ENCODE data around the gene AFAP1L1. TPM values are rescaled to one million over a fixed set of nuclear protein-coding genes. Genes with fewer than 3 reads are reported as not detected.

AFAP1L1 gene
- total and polyA plus RNA-seq, 9 of the 15 experiments (the other 6 are each of a cell fraction or from before 2014, with no cell fraction given), result 0.01 to 0.12 (median 0.03) TPM; not detected in 4

DNA sequence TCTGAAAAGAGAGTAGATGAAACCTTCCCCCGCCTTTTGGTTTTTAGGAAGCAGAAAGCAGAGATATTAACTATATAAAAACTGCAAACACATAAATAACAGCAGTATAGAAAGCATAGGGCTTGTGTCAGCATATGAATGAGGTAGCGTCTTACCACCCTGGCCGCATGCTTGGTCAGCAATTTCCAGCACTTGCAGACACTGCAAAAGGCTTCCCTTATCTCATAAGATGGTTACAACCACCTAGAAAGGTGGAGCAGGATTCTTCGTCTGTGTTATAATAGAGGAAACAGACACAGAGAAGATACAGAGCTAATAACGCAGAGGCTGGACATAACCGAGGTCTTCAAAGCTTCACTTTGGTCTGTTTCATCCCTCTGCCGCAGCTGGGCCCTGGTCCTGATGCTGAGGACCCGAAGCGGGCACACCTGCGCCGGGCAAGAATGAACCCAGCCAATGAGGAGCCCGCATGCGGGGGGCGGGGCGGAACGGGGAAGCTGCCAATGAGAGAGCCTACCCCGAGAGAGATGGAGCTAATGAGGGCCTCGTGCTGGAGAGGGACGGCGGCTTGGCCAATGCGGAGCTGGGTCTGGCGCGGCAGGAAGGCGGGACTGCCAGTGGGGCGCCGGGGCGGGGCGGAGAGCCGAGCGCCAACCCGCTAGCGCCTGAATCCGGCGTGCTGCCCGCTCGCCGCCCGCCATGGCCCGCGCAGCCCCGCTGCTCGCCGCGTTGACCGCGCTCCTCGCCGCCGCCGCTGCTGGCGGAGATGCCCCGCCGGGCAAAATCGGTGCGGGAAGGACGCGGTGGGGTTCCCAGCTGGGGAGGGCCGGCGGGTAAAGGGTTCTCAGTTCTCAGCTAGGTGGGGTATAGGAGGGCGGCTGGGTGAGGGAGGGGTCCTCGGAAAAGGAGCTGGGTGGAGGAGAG lies 86.0 kb downstream of the AFAP1L1 start, which contains the start of gene PCYOX1L (continued):
- TF ChIP-seq PCBP2 (IDR thresholded peaks at IDR 0.05; ENCODE audit: low read depth, low read length, poor library complexity, severe bottlenecking), result no peak
- no peak for TF ChIP-seq ZNF174 (CRISPR knock-in tag; IDR thresholded peaks at IDR 0.05)
- TF ChIP-seq ZNF324 (CRISPR knock-in tag; IDR thresholded peaks at IDR 0.05), result no peak
- TF ChIP-seq, protein P1, sequence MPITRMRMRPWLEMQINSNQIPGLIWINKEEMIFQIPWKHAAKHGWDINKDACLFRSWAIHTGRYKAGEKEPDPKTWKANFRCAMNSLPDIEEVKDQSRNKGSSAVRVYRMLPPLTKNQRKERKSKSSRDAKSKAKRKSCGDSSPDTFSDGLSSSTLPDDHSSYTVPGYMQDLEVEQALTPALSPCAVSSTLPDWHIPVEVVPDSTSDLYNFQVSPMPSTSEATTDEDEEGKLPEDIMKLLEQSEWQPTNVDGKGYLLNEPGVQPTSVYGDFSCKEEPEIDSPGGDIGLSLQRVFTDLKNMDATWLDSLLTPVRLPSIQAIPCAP (CRISPR knock-in tag; IDR thresholded peaks at IDR 0.05; ENCODE audit: borderline replicate concordance), result no peak
- peak; percentile 99 for TF ChIP-seq C11orf30 (IDR thresholded peaks at IDR 0.05; ENCODE audit: low read depth)
- no peak for TF ChIP-seq POLR3G (IDR thresholded peaks at IDR 0.05; ENCODE audit: extremely low read depth, insufficient read length, insufficient replicate concordance)
- TF ChIP-seq ETS2 (tag; IDR thresholded peaks at IDR 0.05; ENCODE audit: borderline replicate concordance, poor library complexity, severe bottlenecking), result no peak
- no peak for TF ChIP-seq TCF7 (IDR thresholded peaks at IDR 0.05; ENCODE audit: borderline replicate concordance)
- TF ChIP-seq MCM3 (IDR thresholded peaks at IDR 0.05), result no peak
- no peak for TF ChIP-seq MEF2D (tag; conservative IDR thresholded peaks at IDR 0.05; ENCODE audit: low read depth)
- TF ChIP-seq HNRNPK (IDR thresholded peaks at IDR 0.05; ENCODE audit: low read depth, low read length, poor library complexity, severe bottlenecking), result no peak
- TF ChIP-seq CBFB (CRISPR knock-in tag; IDR thresholded peaks at IDR 0.05), result no peak
- no peak for TF ChIP-seq EHMT2 (IDR thresholded peaks at IDR 0.05)
- TF ChIP-seq PYGO2 (tag; IDR thresholded peaks at IDR 0.05), result no peak
- TF ChIP-seq HSF4 (CRISPR knock-in tag; IDR thresholded peaks at IDR 0.05; ENCODE audit: borderline replicate concordance), result no peak
- TF ChIP-seq, protein P2, sequence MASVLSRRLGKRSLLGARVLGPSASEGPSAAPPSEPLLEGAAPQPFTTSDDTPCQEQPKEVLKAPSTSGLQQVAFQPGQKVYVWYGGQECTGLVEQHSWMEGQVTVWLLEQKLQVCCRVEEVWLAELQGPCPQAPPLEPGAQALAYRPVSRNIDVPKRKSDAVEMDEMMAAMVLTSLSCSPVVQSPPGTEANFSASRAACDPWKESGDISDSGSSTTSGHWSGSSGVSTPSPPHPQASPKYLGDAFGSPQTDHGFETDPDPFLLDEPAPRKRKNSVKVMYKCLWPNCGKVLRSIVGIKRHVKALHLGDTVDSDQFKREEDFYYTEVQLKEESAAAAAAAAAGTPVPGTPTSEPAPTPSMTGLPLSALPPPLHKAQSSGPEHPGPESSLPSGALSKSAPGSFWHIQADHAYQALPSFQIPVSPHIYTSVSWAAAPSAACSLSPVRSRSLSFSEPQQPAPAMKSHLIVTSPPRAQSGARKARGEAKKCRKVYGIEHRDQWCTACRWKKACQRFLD (CRISPR knock-in tag; IDR thresholded peaks at IDR 0.05), result no peak
- TF ChIP-seq TAF9B (IDR thresholded peaks at IDR 0.05; ENCODE audit: partially characterized antibody), result no peak
- peak; percentile 92 for TF ChIP-seq CTBP1 (IDR thresholded peaks at IDR 0.05; ENCODE audit: borderline replicate concordance)
- TF ChIP-seq ILF3 (IDR thresholded peaks at IDR 0.05; ENCODE audit: borderline replicate concordance), result no peak
- TF ChIP-seq, protein P3, sequence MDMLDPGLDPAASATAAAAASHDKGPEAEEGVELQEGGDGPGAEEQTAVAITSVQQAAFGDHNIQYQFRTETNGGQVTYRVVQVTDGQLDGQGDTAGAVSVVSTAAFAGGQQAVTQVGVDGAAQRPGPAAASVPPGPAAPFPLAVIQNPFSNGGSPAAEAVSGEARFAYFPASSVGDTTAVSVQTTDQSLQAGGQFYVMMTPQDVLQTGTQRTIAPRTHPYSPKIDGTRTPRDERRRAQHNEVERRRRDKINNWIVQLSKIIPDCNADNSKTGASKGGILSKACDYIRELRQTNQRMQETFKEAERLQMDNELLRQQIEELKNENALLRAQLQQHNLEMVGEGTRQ (CRISPR knock-in tag; IDR thresholded peaks at IDR 0.05), result no peak
- no peak for TF ChIP-seq PHB2 (IDR thresholded peaks at IDR 0.05; ENCODE audit: low read depth)
- TF ChIP-seq ESRRB (CRISPR knock-in tag; IDR thresholded peaks at IDR 0.05; ENCODE audit: borderline replicate concordance), result no peak
- TF ChIP-seq CCNT2 (IDR thresholded peaks at IDR 0.05; ENCODE audit: borderline replicate concordance, extremely low read depth, insufficient read length, low read depth, low read length), result peak; percentile 50

All from K562 (cell line).